Osteocyte (in vitro differentiated cells): ENCODE data around the gene SELL. TPM values are rescaled to one million over a fixed set of nuclear protein-coding genes. Genes with fewer than 3 reads are reported as not detected.

Experiments
- DNase-seq: peaks from one replicate; pipeline ENCODE4 v3.0.0; 2021; ENCODE audit warnings: mixed read lengths; ENCODE audit not compliant: unreplicated experiment; ENCODE audit errors: extremely low spot score
- H3K27ac Mint-ChIP-seq: one replicate; pipeline ENCODE4 v1.8.0; 2021; ENCODE audit warnings: mild to moderate bottlenecking, mixed read lengths; ENCODE audit not compliant: unreplicated experiment
- H3K27me3 Mint-ChIP-seq: one replicate; pipeline ENCODE4 v1.8.0; 2021; ENCODE audit warnings: mixed read lengths; ENCODE audit not compliant: unreplicated experiment
- H3K36me3 Mint-ChIP-seq: one replicate; pipeline ENCODE4 v1.8.0; 2021; ENCODE audit warnings: mixed read lengths; ENCODE audit not compliant: unreplicated experiment
- H3K4me1 Mint-ChIP-seq: one replicate; pipeline ENCODE4 v1.8.0; 2021; ENCODE audit warnings: mixed read lengths; ENCODE audit not compliant: unreplicated experiment
- H3K4me3 Mint-ChIP-seq: one replicate; pipeline ENCODE4 v1.8.0; 2021; ENCODE audit warnings: mild to moderate bottlenecking, moderate library complexity, mixed read lengths; ENCODE audit not compliant: unreplicated experiment
- H3K9me3 Mint-ChIP-seq: one replicate; pipeline ENCODE4 v1.8.0; 2021; ENCODE audit warnings: mixed read lengths; ENCODE audit not compliant: unreplicated experiment
- CTCF ChIP-seq: fragments of 200-600 bp; sonication (generic); IDR thresholded peaks from 2 replicates; pipeline ENCODE4 v1.5.0; 2021; ENCODE audit warnings: antibody characterized with exemption, mild to moderate bottlenecking, moderate library complexity
- total RNA-seq: library from RNA; stranded (reverse); gene quantifications from 2 replicates; pipeline ENCODE4 v1.2.1, GENCODE V29; 2021

The SELL gene
- total RNA-seq, 1 donor from 2014 or later = not detected

DNA sequence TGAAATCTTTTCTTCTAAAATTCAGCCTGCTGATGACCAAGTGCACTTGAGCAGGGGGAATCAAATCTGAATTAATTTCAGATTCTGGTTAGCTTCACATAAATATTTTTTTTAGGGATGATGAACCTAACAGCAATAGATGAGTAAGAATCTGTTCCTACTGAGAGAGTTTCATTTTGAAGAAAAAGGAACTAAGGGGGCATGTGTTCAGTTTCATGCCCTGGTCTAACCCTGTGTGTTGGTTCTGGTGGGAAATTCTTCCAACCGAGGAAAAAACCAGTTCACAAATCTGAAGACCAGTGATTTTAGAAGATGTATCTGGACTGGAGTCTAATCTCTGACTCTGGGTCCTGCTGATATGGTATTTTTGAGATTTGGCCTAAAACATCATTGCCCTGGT lies 13.7 kb downstream of the SELL start:
- no peak for DNase-seq
- no peaks in the 10 kb centered on the region for H3K4me1 Mint-ChIP-seq
- no peaks in the 10 kb centered on the region for H3K36me3 Mint-ChIP-seq
- peaks cover 14% of the 10 kb centered on the region for H3K27me3 Mint-ChIP-seq
- no peak overlapping the region for H3K4me3 Mint-ChIP-seq
- H3K27ac Mint-ChIP-seq = no peak overlapping the region
- H3K9me3 Mint-ChIP-seq = no peaks in the 10 kb centered on the region
- TF ChIP-seq CTCF = no peak

GRCh38 chr1:169696273-169697100 lies 14.9 kb downstream of the SELL start:
- Mint-ChIP-seq H3K4me1 (no peaks in the 10 kb centered on the region), H3K27me3 (peaks cover 10% of the 10 kb centered on the region), H3K27ac (no peak overlapping the region), H3K9me3 (no peaks in the 10 kb centered on the region), H3K36me3 (no peaks in the 10 kb centered on the region), H3K4me3 (no peak overlapping the region)
- no peak for DNase-seq
- no peak for TF ChIP-seq CTCF

DNA sequence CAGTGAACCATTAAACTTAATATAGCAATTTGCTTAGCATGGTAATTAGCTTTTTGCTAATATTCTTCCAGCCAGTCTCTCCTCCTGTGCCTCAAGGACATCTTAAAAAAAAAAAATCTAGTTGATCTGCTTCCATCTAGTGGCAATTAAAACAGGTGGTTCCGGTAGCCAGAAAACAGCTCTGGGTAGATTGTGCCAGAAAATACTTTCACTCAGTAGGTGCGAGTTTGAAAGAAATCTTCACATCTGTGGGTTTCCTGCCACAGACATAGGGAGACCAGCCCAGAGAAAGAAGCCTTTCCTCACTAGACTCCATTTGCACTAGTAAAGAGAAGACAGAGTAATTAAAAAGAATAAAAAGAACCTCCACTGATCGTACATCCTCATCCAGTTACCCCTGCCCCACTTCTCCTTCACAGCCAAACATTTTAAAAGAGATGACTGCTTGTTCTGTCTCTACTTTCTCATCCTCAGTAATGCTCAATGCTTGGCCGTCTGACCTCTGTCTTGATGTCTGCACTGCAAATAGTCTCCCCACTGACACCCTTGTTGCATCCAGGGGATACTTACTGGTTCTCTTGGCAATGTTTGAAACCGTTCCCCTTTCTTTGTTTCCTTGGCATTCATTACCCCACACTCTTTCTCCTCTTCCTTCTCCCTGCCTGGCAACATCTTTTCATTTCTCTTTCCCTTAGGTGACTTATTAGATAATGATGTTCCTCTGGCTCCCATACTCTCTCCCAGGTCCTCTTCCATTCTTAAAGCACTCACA lies 16.9 kb downstream of the SELL start:
- H3K4me3 Mint-ChIP-seq = no peak overlapping the region
- DNase-seq = no peak
- no peak overlapping the region for H3K27ac Mint-ChIP-seq
- H3K27me3 Mint-ChIP-seq = peaks cover 20% of the 10 kb centered on the region
- no peak for TF ChIP-seq CTCF
- no peaks in the 10 kb centered on the region for H3K36me3 Mint-ChIP-seq
- H3K9me3 Mint-ChIP-seq = no peaks in the 10 kb centered on the region
- H3K4me1 Mint-ChIP-seq = no peaks in the 10 kb centered on the region

DNA sequence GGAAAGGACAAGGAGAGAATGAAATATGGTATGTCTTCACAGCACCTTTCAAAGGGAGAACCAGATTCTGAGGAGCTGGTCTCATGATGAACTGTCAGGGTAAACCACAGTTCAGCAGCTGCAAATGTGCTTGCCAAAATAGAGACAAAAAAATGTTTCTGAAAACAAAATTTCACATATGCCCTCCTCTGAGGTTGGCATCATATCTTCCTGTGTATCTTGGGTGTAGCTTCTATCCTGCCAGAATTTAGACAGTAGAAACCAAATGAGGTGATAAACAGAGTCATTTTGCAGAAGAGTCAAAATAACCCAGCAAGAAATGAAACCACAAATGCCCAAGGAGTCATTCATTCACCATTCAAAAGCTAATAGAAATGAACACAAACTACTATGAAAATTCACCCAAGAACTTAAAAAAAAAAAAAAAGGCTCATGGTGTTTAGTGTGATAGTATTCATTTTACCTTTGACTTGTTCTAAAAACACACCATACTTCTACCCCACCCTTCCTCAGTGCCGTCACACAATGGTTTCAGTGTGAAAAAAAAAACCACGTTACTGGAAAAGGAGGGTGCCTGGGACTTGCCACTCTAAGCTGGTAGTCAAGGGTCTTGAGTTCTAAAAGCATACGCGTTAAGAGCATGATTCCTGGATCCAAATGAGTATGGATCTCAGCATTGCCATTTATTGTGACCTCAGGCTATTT lies 18.5 kb downstream of the SELL start:
- Mint-ChIP-seq H3K27ac (no peak overlapping the region), H3K27me3 (peaks cover 21% of the 10 kb centered on the region), H3K4me3 (no peak overlapping the region), H3K36me3 (no peaks in the 10 kb centered on the region), H3K9me3 (no peaks in the 10 kb centered on the region), H3K4me1 (no peaks in the 10 kb centered on the region)
- no peak for TF ChIP-seq CTCF
- DNase-seq = no peak
